Measurements from ENCODE around the gene MRPS9.

Gene MRPS9

GRCh38 chr2:105085525-105085924 lies 47.7 kb downstream of the MRPS9 start:
- Mint-ChIP-seq H3K27ac (ENCODE audit: low read depth) (no peak overlapping the region), H3K36me3 (ENCODE audit: insufficient read depth) (peaks cover 4% of the 10 kb centered on the region), H3K4me3 (no peak overlapping the region), H3K27me3 (no peaks in the 10 kb centered on the region), H3K4me1 (no peaks in the 10 kb centered on the region), H3K9me3 (no peaks in the 10 kb centered on the region)
- DNase-seq (ENCODE audit: low spot score in 2 of 2) = no peak
- ATAC-seq (replicated peaks; ENCODE audit: extremely low read depth, poor library complexity, severe bottlenecking) = no peak

GRCh38 chr2:105087273-105087672 lies 49.4 kb downstream of the MRPS9 start:
- Mint-ChIP-seq H3K9me3 (no peaks in the 10 kb centered on the region), H3K27me3 (no peaks in the 10 kb centered on the region), H3K27ac (ENCODE audit: low read depth) (no peak overlapping the region), H3K36me3 (ENCODE audit: insufficient read depth) (peaks cover 3% of the 10 kb centered on the region), H3K4me3 (no peak overlapping the region), H3K4me1 (no peaks in the 10 kb centered on the region)
- no peak for DNase-seq (ENCODE audit: low spot score in 2 of 2)
- ATAC-seq (replicated peaks; ENCODE audit: extremely low read depth, poor library complexity, severe bottlenecking) = no peak

- Mint-ChIP-seq H3K9me3 (no peaks in the 10 kb centered on the region), H3K4me1 (no peaks in the 10 kb centered on the region), H3K27ac (ENCODE audit: low read depth) (no peak overlapping the region), H3K36me3 (ENCODE audit: insufficient read depth) (peaks cover 9% of the 10 kb centered on the region), H3K4me3 (no peak overlapping the region), H3K27me3 (no peaks in the 10 kb centered on the region)
- ATAC-seq (replicated peaks; ENCODE audit: extremely low read depth, poor library complexity, severe bottlenecking) (no peak), DNase-seq (ENCODE audit: low spot score in 2 of 2) (no peak)
These were observed 52.2 kb downstream of the MRPS9 start for GRCh38 chr2:105090091-105090490.

GRCh38 chr2:105092797-105093196 lies 54.9 kb downstream of the MRPS9 start:
- DNase-seq (ENCODE audit: low spot score in 2 of 2) (no peak), ATAC-seq (replicated peaks; ENCODE audit: extremely low read depth, poor library complexity, severe bottlenecking) (no peak)
- no peaks in the 10 kb centered on the region for H3K27me3 Mint-ChIP-seq
- H3K4me3 Mint-ChIP-seq = no peak overlapping the region
- H3K36me3 Mint-ChIP-seq (ENCODE audit: insufficient read depth) = peaks cover 12% of the 10 kb centered on the region
- H3K4me1 Mint-ChIP-seq = no peaks in the 10 kb centered on the region
- H3K9me3 Mint-ChIP-seq = no peaks in the 10 kb centered on the region
- H3K27ac Mint-ChIP-seq (ENCODE audit: low read depth) = no peak overlapping the region

GRCh38 chr2:105099153-105099552 lies 61.3 kb downstream of the MRPS9 start:
- Mint-ChIP-seq H3K4me3 (no peak overlapping the region), H3K36me3 (ENCODE audit: insufficient read depth) (peaks cover 19% of the 10 kb centered on the region), H3K4me1 (no peaks in the 10 kb centered on the region), H3K27ac (ENCODE audit: low read depth) (no peak overlapping the region), H3K9me3 (no peaks in the 10 kb centered on the region), H3K27me3 (no peaks in the 10 kb centered on the region)
- DNase-seq (ENCODE audit: low spot score in 2 of 2) (no peak), ATAC-seq (replicated peaks; ENCODE audit: extremely low read depth, poor library complexity, severe bottlenecking) (no peak)

- no peaks in the 10 kb centered on the region for H3K9me3 Mint-ChIP-seq
- no peak for DNase-seq (ENCODE audit: low spot score in 2 of 2)
These were observed 62.4 kb downstream of the MRPS9 start for GRCh38 chr2:105100046-105100840.

GRCh38 chr2:105102001-105102400 lies 64.1 kb downstream of the MRPS9 start:
- peaks cover 13% of the 10 kb centered on the region for H3K36me3 Mint-ChIP-seq (ENCODE audit: insufficient read depth)
- no peak overlapping the region for H3K27ac Mint-ChIP-seq (ENCODE audit: low read depth)
- H3K4me1 Mint-ChIP-seq = no peaks in the 10 kb centered on the region
- H3K27me3 Mint-ChIP-seq = no peaks in the 10 kb centered on the region
- DNase-seq (ENCODE audit: low spot score in 2 of 2) (no peak), ATAC-seq (replicated peaks; ENCODE audit: extremely low read depth, poor library complexity, severe bottlenecking) (no peak)
- no peaks in the 10 kb centered on the region for H3K9me3 Mint-ChIP-seq
- no peak overlapping the region for H3K4me3 Mint-ChIP-seq

More at GRCh38 chr2:105100046-105100840, 62.4 kb downstream of the MRPS9 start:
- H3K4me1 Mint-ChIP-seq = no peaks in the 10 kb centered on the region
- no peak for ATAC-seq (replicated peaks; ENCODE audit: extremely low read depth, poor library complexity, severe bottlenecking)
- no peak overlapping the region for H3K27ac Mint-ChIP-seq (ENCODE audit: low read depth)
- H3K36me3 Mint-ChIP-seq (ENCODE audit: insufficient read depth) = peaks cover 16% of the 10 kb centered on the region
- H3K4me3 Mint-ChIP-seq = no peak overlapping the region
- no peaks in the 10 kb centered on the region for H3K27me3 Mint-ChIP-seq

- ATAC-seq (replicated peaks; ENCODE audit: extremely low read depth, poor library complexity, severe bottlenecking) (no peak), DNase-seq (ENCODE audit: low spot score in 2 of 2) (no peak)
- Mint-ChIP-seq H3K27ac (ENCODE audit: low read depth) (peak overlapping the region; percentile 21), H3K36me3 (ENCODE audit: insufficient read depth) (peaks cover 13% of the 10 kb centered on the region), H3K9me3 (no peaks in the 10 kb centered on the region), H3K4me3 (no peak overlapping the region), H3K27me3 (no peaks in the 10 kb centered on the region), H3K4me1 (no peaks in the 10 kb centered on the region)
These were observed 65.1 kb downstream of the MRPS9 start for GRCh38 chr2:105102963-105103421.

- Mint-ChIP-seq H3K4me3 (no peak overlapping the region), H3K27me3 (no peaks in the 10 kb centered on the region), H3K9me3 (no peaks in the 10 kb centered on the region), H3K36me3 (ENCODE audit: insufficient read depth) (peaks cover 13% of the 10 kb centered on the region), H3K4me1 (no peaks in the 10 kb centered on the region), H3K27ac (ENCODE audit: low read depth) (no peak overlapping the region)
- no peak for ATAC-seq (replicated peaks; ENCODE audit: extremely low read depth, poor library complexity, severe bottlenecking)
- no peak for DNase-seq (ENCODE audit: low spot score in 2 of 2)
These were observed 65.6 kb downstream of the MRPS9 start for GRCh38 chr2:105103481-105103880.

- Mint-ChIP-seq H3K27me3 (no peaks in the 10 kb centered on the region), H3K9me3 (no peaks in the 10 kb centered on the region), H3K27ac (ENCODE audit: low read depth) (peak overlapping the region; percentile 16), H3K4me1 (no peaks in the 10 kb centered on the region), H3K4me3 (no peak overlapping the region), H3K36me3 (ENCODE audit: insufficient read depth) (peaks cover 10% of the 10 kb centered on the region)
- DNase-seq (ENCODE audit: low spot score in 2 of 2) (no peak), ATAC-seq (replicated peaks; ENCODE audit: extremely low read depth, poor library complexity, severe bottlenecking) (no peak)
These were observed 66.4 kb downstream of the MRPS9 start for GRCh38 chr2:105104208-105104731.

GRCh38 chr2:105110295-105110829 lies 72.5 kb downstream of the MRPS9 start:
- no peaks in the 10 kb centered on the region for H3K4me1 Mint-ChIP-seq
- H3K27ac Mint-ChIP-seq (ENCODE audit: low read depth) = peak overlapping the region; percentile 38
- ATAC-seq (replicated peaks; ENCODE audit: extremely low read depth, poor library complexity, severe bottlenecking) (no peak), DNase-seq (ENCODE audit: low spot score in 2 of 2) (no peak)
- no peak overlapping the region for H3K4me3 Mint-ChIP-seq
- H3K36me3 Mint-ChIP-seq (ENCODE audit: insufficient read depth) = no peaks in the 10 kb centered on the region
- H3K9me3 Mint-ChIP-seq = no peaks in the 10 kb centered on the region
- H3K27me3 Mint-ChIP-seq = no peaks in the 10 kb centered on the region

GRCh38 chr2:105111365-105112150 lies 73.7 kb downstream of the MRPS9 start:
- H3K27me3 Mint-ChIP-seq = no peaks in the 10 kb centered on the region
- H3K9me3 Mint-ChIP-seq = no peaks in the 10 kb centered on the region
- ATAC-seq (replicated peaks; ENCODE audit: extremely low read depth, poor library complexity, severe bottlenecking) = no peak
- no peaks in the 10 kb centered on the region for H3K4me1 Mint-ChIP-seq
- H3K27ac Mint-ChIP-seq (ENCODE audit: low read depth) = peak overlapping the region; percentile 37
- no peaks in the 10 kb centered on the region for H3K36me3 Mint-ChIP-seq (ENCODE audit: insufficient read depth)
- DNase-seq (ENCODE audit: low spot score in 2 of 2) = no peak
- no peak overlapping the region for H3K4me3 Mint-ChIP-seq

All from central memory CD8-positive, alpha-beta T cell (primary cell).